Daoy (cell line): ENCODE measurements around the gene MARVELD1. TPM values are rescaled to one million over a fixed set of nuclear protein-coding genes. Genes with fewer than 3 reads are reported as not detected.

Experiments
- DNase-seq: peaks from one replicate; pipeline ENCODE4 v3.0.0-alpha.2; 2015; ENCODE audit warnings: low read depth
- total RNA-seq: library from RNA; depleted of rRNA; stranded (reverse); fragments of >200 nt; shearing (Covaris generic); gene quantifications from 2 replicates; pipeline ENCODE4 v1.2.3, GENCODE V29; 2014

MARVELD1 gene
- total RNA-seq, 1 experiment from 2014 or later = 16.8 TPM

DNA sequence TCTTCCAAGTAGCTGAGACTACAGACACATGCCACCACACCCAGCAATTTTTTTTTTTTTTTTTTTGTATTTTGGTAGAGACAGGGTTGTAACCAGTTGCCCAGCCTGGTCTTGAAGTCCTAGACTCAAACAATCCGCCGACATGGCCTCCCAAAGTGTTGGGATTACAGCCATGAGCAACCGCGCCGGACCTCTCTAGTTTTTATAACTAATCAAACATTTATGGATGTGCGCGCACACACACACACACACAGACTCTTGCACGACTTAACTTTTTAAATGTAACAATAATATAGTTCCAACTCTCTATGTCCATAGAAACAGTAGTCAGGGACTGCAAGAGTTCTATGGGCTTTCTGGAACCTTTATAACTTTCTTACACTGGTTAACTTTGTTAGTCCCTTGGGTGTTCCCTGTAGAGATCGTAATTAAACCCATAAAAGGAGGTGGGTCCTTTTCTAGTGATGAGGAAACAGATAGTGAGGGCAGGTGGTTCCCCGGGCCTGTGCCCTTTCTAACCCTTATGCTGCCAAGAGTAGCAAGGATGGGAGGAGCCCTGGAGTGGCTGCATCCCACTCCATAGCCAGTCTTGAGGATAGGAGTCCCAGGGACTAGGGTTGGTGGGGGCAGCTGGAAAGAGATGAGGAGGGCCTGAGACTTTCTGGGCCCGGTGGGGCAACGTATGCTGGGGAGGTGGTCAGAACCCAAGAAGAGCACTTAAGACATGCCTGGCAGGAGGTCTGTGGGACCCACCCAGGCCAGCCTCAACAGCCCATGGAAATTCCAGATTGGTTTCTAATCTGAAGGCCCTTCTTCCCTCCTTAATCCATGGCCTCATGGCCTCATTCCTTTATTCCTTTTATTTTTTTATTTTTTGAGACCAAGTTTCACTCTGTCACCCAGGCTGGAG lies 8.6 kb downstream of the MARVELD1 start:
- no peak for DNase-seq

DNA sequence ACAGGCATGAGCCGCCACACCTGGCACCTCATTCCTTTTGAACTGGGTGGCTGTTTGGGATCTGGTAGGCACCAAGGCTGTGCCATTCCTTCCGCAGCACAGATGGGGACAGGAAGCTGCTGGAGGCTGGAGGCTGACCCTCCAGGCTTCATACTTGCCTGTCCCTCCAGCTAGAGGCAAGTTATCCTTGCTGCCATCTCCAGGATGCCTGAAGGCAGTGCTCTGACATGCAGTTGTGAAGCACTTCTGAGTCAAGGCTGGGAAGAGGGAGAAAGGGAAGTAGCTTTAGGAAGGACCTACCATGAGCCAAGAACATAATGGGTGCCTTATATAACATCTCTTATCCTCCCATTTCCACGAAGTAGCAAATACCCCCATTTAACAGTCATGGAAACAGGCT lies 9.5 kb downstream of the MARVELD1 start:
- DNase-seq = no peak

DNA sequence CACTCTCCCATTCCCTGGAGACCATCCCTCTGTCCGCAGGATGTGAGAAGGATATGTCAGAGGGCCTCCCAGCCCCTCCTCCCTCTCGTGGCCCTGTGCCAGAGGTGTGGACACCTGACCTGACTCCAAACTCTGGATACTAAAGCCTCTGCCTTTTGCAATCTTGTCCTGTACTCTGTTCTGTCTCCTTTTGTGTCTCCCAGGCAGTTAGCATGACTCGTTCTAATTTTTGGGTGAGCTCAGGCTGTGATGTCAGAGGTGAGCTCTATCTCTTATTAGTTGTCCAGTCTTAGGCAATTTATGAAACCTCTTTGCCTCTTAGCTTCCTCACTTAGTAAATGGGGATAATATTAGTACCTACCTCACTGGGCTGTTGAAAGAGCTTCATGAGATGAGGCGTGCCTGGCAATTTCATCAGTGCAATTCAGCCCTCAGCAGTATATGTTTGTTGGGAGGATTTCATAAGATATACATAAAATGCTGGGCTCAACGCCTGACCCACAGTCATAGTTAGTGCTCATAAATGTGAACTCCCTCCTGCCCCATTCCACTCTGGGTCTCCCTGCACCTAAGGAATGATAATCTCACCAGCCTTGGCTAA lies 10.9 kb downstream of the MARVELD1 start:
- no peak for DNase-seq

DNA sequence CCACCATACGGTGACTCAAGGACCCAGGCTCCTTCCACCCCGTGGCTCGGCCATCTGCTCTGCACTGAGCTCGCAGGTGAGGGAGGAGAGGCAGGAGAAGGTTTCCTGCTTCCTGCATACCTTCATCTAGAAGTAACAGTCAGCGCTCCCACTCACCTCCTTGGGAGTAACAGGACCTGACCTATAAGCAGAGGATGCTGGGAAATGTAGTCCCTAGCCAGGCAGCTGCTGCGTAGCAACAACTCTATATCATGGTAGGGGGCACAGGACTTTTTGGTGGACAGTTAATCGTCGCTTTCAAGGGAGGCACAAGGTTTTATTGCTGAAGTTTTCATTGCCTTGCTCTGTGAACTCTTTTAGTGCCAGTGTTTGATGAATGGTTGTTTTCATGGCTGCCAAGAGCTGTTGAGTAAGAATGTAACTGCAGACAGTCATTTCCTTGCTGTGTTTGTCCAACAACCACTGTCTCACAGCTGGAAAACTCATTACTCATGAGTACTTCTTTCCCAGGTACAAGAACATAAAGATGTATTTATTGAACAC lies 13.2 kb downstream of the MARVELD1 start:
- peak; percentile 72 for DNase-seq

DNA sequence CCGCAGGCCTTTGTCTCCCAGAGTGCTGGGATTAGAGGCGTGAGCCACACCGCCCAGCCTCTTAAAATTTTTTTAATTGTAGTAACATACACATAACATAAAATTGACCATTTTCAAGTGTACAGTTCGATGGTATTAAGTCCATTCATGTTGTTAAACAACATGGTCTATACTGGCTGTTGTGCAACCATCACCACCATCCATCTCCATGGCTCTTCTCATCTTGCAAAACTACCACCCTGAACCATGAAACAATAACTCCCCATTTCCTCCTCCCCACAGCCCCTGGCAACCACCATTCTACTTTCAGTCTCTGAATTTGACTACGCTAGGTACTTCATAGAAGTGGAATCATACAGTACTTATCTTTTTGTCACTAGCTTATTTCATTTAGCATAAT lies 15.5 kb downstream of the MARVELD1 start:
- DNase-seq = no peak

DNA sequence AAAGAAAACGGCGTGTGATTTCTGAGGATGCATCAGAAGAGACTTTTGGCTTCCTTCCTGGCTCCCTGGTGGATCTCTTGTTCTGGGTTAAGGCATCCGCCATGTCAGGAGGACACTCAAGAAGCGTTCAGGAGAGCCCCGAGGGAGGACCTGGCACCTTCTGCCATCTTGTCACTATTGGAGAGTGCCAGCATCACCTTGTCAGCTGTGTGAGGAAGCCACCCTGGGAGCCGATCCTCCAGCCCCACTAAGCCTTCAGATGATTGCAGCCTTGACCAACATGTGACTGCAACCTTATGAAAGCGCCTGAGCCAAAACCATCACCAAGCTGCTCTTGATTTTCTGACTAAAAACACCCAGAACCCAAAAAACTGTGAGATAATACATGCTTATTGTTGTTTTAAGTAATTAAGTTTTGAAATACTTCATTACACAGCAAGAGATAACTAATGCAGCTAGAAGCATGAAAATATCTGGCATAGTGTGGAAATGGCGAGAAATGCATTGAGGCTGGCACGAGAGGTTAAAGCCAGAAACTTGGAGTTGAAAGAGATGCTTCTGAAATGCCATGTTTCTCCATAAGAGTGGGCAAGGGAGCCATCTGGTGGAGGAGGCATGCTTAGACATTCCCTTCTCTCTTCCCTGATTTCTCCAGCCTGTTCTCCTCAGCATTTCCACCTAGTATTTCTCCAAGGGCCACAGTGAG lies 18.0 kb downstream of the MARVELD1 start:
- peak; percentile 71 for DNase-seq

DNA sequence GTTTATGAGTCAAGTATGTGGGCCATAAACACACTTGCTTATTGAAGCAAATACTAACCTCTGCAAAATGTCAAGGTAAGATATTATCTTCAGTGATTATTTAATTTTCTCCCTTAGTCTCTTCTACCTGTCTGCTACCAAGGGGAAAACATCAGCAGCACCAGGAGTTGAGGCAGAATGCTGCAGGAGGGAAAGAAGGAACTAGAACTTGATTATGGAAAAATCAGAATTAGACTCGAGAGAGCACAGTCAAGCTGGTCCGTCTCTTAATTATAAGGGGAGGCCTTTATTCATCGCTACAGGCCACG lies 18.5 kb downstream of the MARVELD1 start:
- no peak for DNase-seq

DNA sequence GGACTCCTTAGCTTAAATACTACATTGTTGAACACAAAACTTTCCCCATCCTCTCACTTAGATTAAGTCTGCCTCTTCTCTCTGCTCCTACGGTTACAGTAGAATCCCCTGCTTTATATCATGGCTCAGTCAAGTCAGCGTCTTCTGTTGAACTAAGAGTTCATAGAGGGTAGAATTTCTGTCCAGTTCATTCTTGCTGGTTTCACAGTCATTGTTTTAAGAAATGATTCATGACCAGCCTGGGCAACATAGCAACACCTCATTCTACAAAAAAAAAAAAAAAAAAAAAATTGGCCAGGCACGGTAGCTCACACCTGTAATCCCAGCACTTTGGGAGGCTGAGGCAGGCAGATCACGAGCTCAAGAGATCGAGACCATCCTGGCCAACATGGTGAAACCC lies 19.7 kb downstream of the MARVELD1 start:
- no peak for DNase-seq

DNA sequence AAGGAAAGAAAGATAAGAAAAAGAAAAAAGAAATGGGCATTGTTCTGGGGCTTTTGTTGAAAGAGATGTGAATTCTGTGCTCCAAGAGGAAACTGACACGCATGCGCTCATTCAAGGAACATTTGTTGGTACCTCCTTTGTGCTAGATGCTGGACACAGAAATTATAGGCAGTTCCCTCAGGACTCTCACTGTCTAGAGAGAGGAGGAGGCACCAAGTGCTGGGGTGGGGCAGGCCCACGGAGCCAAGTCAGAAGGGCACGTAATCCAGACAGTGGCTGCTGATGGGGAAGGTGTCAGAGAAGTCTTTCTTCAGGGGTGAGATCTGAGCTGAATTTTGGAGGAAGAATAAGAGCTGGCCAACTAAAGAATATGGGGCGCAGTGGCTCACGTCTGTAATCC lies 20.5 kb downstream of the MARVELD1 start:
- no peak for DNase-seq

DNA sequence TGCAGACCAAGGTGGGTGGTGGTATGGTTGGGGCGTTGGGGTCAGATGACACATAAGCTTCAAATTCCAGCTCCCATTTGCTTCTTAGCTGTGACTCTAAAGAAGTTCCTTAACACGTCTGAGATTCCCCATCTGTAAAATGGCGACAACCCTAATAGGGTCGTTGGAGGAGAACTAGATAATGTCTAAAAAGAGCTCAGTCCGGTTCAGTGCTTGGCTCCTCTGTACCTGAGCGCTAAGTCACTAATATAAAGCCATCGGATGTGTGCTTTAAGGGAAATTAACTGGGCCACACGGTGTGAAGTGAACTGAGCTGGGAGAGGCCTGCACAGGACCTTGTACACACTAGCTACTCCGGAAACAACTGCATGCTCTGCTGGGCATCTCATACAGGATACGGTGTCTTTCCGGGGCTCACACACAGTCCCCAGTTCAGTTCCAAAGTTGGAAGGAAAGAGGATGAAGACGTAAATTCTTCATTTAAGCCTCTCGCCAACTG lies 22.9 kb downstream of the MARVELD1 start:
- DNase-seq = no peak

DNA sequence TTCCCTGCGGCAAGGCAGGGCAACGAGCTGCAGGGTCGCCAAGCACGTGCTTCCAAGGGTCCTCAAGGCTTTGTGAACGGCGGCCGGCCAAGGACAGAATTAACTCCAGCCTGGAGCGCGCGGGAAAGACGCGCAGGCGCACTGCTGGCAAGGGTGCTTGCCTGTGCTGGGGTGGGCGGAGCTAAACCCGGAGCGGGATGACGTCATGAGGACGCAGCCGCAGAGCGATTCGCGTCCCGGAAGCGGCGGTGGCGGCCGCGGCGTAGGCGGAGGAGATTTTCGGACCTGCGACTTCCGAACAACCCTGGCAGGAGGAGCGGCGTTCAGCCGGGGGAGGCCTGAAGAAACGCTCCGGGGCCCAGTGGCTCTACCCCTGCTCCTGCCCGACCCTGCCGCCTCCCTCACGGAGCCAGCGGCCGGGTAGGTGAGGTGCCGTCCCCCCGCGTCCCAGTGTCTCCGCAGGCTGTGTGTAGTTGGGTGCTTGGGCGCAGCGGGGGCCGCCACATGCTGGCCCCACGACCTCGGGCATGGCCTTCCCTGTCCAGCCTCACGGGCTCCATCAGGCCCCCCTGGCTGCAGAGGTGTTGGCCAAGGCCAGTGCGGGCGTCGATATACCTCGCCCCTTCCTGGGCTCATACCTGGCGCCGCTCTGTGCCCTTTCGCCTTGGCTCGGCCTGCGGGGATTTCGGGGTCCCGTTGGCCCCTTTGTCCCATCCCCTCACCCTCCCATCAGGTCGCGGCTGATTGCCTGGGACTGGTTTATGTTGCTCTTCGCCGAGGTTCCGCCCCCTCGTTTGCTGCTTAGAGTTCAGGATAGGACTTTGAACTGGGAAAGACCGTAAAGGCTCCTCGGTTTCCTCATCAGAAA lies 23.6 kb downstream of the MARVELD1 start, which contains the start of gene ZFYVE27:
ZFYVE27 (plus strand) TSS at position 227 of the 868 bp plus-strand sequence. CDS start 1,350 bp downstream, outside the sequence.
- peak; percentile 96 for DNase-seq

DNA sequence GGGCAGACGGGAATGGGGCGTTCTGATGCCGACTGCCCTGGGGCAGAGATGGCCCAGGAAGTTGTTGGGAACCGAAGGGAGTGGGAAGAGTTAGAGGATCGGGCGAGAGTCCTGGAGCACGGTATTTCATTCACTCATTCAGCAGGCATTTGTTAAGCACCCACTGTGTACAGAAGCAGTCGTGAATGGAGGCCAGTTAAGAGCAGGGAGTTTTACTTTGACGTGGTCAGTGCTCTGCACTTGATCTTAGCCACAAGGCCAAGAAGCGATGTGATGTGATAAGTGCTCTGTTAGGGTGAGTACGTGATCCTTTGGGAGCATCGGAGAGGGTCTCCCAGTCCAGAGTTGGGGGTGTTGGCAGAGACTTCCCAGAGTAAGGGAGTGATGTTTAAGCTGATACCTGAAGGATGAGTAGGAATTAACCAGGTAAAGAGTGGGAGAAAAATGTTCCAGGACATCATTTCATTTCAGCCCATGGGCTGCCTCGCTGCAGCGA lies 24.3 kb downstream of the MARVELD1 start:
- DNase-seq = no peak

DNA sequence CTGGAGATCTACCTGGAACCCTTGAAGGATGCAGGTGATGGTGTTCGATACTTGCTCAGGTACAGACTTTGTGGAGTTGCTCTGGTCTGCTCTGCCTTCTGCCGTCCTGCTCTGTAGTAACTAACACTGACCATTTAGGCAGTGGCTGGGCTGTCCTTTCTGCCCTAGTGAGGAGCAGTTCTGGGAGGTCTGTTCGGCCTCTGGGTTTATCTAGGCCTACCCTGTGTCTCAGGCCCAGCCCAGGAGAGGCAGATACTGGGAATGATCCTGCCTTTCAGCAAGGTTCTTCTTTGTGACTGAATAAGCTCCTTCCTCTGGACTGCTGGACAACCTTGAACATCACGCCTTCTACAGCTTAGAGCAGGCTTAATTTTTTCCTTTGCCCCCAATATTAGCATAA lies 25.1 kb downstream of the MARVELD1 start:
- no peak for DNase-seq

DNA sequence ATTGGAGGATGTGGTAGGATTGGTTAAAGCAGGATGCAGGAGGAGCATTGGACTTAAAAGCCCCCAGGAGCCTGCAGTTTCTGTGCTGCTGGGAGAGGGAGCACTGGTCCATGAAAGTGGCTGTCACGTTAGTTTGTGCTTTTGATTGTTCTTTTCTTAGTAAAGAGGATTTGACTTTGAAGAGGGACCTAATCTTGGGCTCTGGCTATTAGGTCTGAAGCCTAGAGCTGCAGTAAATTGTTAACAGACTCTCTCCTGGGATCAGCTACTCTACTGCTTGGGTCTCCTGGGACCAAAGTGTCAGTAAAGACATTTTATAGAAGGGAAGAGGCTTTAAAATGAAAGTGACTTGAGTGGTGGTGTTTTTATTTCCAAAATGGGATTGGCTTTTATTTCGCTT lies 27.1 kb downstream of the MARVELD1 start:
- no peak for DNase-seq

DNA sequence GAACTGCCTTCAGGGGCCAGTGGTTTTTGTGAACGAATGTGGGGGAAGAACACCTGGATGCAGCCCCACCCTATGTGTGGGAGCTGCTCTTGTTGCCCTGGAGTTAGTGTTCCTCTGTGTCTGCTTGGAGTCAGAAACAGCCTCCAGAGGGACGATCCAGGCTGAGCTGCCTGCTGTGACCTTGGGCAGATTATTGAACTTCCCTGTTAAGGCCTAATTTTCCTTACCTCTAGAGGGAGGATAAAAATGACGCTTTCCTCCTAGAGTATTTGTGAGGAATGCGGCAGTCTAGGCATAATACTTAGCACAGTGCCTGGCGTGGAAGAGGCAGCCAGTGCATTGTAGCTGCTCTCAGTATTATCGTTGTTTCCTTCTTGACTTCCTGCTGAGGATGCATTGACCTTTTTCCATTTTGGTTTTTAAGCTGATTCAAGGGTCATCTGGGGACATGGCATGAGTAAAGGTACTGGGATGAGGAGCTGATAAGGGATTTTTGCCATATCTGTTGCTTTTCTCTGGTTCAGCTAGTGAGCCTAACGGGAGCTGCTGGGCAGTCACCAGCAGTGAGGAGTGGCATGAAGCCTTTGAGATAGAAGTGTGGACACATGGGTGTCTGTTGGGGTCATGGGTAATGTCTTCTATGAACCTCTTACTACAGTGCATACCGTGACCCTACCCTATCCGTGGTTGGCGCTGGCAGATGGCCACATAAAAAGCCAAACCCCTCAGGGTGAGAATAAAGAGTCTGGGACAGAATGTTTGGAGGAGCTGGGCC lies 29.8 kb downstream of the MARVELD1 start:
- no peak for DNase-seq

DNA sequence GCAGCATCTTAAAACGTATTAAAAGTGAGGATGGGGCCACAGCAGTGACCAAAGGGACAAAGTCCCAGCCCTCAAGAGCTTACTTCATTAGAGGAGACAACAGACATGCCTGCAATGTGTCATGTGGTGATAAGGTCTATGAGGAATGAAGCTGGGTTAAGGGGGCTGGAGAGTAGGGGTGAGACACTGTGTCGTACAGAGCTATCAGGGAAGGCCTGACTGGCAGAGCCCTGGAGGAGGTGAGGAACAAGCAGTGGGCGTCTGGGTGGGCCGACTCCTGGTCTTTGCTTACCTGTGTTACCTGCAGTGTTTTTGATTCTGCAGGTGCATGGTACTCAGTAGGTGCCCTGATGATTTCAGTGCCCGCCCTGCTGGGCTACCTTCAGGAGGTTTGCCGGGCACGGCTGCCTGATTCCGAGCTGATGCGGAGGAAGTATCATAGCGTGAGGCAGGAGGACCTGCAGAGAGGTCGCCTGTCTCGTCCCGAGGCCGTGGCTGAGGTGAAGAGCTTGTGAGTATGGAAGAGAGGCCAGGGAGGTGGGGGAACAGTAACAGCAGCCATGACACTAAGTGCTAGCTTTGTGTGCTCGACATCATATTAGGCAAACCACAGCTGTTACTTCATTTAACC lies 31.0 kb downstream of the MARVELD1 start:
- no peak for DNase-seq

DNA sequence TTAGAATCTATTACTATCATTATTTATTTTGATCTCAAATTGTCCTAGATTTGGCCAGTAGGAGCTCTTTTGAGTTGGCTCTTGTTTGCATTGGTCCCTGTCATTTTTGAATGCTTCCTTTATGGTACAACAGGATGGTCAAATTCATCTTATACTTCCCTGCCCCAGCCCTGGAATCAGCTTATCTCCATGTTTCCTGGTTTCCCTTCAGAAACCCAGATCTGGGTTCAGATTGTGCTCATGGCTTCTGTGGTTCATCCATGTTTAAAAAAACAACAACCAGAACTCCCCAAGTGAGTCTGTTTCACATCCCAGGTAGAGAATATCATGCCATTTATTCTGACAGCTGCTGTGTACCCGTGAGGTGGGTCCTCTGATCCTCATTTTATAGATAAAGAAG lies 34.0 kb downstream of the MARVELD1 start:
- DNase-seq = no peak

DNA sequence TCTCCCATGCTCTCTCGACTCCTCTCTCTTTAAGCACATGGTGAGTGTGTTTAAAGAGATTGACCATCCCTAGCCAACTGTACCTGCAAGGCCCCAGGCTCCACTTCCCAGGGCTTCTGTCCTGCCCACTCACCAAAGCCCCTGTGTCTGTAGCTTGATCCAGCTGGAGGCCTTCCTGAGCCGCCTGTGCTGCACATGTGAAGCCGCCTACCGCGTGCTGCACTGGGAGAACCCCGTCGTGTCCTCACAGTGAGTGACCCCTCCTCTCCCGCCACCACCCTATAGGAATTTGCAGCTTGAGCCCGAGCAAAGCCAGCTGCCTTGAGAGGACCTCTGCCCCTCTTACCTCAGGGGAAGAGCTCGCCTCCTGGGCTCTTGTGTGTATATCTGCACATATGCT lies 34.6 kb downstream of the MARVELD1 start:
- DNase-seq = no peak

DNA sequence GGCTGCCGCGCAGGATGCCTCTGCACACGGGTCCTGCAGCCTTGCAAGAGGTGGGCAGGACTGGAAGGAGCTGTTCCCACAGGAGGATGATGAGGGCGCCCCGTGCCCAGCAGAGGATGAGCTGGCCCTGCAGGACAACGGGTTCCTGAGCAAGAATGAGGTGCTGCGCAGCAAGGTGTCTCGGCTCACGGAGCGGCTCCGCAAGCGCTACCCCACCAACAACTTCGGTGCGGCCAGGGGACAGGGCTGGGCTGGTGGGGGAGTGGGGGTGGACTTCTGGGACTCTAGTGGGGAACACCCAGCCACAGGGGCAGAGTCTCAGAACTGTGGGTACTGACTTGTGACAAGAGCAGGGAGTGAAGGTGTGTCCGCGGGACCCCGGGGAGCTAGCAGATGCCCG lies 39.4 kb downstream of the MARVELD1 start:
- no peak for DNase-seq

DNA sequence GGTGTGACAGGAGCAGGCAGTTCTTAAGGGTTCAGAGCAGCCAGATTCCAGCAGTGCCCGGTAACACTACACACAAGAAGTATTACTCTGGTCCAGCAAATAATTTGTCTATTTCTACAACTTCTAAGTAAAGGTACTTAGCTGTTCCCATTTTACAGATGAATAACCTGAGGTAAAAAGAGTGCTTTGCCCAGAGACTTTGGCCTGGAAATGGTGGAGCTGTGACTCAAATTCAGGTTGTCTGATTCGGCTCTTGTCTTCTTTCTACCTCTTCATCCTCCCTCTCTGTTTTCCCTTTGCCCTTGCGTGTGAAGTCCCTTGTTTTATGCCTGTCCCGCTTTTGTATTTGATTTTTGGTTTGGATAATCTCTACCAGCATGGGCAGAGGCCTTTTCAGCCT lies 41.2 kb downstream of the MARVELD1 start:
- DNase-seq = no peak
